Endothelial cell of umbilical vein (primary cell): ENCODE data around the gene NSFL1C. TPM values are rescaled to one million over a fixed set of nuclear protein-coding genes. Genes with fewer than 3 reads are reported as not detected.

Experiments
- BruUV-seq: library from RNA; stranded (reverse); fragments of 400-500 nt; replicated peaks from 2 replicates; lab custom pipeline; 2021; lab: Mats Ljungman, UMichigan
- CTCF ChIA-PET: fragments of 300-600, 350-600 bp; sonication (Branson Sonifier 250); formaldehyde crosslinking; loops from one replicate; lab custom pipeline; 2021; ENCODE audit warnings: antibody characterized with exemption, inconsistent platforms; lab: Charles Lee
- POLR2A ChIA-PET: fragments of 300-600, 350-600 bp; sonication (Branson Sonifier 250); formaldehyde crosslinking; loops from one replicate; lab custom pipeline; 2021; ENCODE audit warnings: antibody characterized with exemption, inconsistent platforms; lab: Charles Lee
- DNase-seq: peaks from one replicate; pipeline ENCODE4 v3.0.0-alpha.2; 2011; ENCODE audit warnings: low read depth, low spot score
- FAIRE-seq: peaks from 2 replicates; lab custom pipeline; 2011; peaks lifted over from hg19 to GRCh38; lab: Jason Lieb, UNC
- H2AFZ ChIP-seq: 2 replicates; pipeline ENCODE4 v1.6.0; 2012; ENCODE audit warnings: low read depth, low read length, control low read depth, inconsistent platforms
- H3K27ac ChIP-seq: 2 replicates; pipeline ENCODE4 v1.5.1; 2011; ENCODE audit warnings: low read depth, mild to moderate bottlenecking, control low read depth, low read length, moderate library complexity; ENCODE audit not compliant: insufficient read depth
- H3K27me3 ChIP-seq, 2 experiments: 2 replicates each; pipeline versions ENCODE4 v1.6.0 to v1.6.1; 2011; ENCODE audit warnings: low read length in 2 of 2, mixed read lengths in 1 of 2; ENCODE audit not compliant: control insufficient read depth in 2 of 2, insufficient read depth in 2 of 2
- H3K36me3 ChIP-seq, 2 experiments: 2 replicates in 1 of 2; 3 replicates in 1 of 2; pipeline ENCODE4 v1.5.1; 2011; ENCODE audit warnings: low read length in 2 of 2, mild to moderate bottlenecking in 1 of 2, moderate library complexity in 1 of 2; ENCODE audit not compliant: control insufficient read depth in 2 of 2, insufficient read depth in 2 of 2; ENCODE audit errors: extremely low read depth in 1 of 2
- H3K4me1 ChIP-seq: 3 replicates; pipeline ENCODE4 v1.5.1; 2011; ENCODE audit warnings: mild to moderate bottlenecking, low read length; ENCODE audit not compliant: control insufficient read depth, insufficient read depth; ENCODE audit errors: extremely low read depth
- H3K4me2 ChIP-seq: 2 replicates; pipeline ENCODE4 v1.6.1; 2011; ENCODE audit warnings: low read length, control low read depth, mixed read lengths; ENCODE audit not compliant: insufficient read depth
- H3K4me3 ChIP-seq, 3 experiments: fragments of 200-600 bp in 1 of 3; sonication (generic), shearing (Covaris generic) in 1 of 3; replicated peaks in 1 of 3; 2 replicates each; pipeline ENCODE4 v1.5.1; 2011 to 2016; ENCODE audit warnings: control low read depth in 3 of 3, low read length in 3 of 3, mild to moderate bottlenecking in 2 of 3, inconsistent platforms in 1 of 3, low read depth in 1 of 3, moderate library complexity in 1 of 3; ENCODE audit not compliant: insufficient read depth in 1 of 3
- H3K79me2 ChIP-seq: 2 replicates; pipeline ENCODE4 v1.6.0; 2012; ENCODE audit warnings: low read length, inconsistent platforms; ENCODE audit not compliant: control insufficient read depth, insufficient read depth
- H3K9ac ChIP-seq: replicated peaks from 2 replicates; pipeline ENCODE3; 2011; ENCODE audit warnings: low read length, control low read depth; ENCODE audit not compliant: insufficient read depth; ENCODE audit errors: extremely low read depth
- H3K9me1 ChIP-seq: replicated peaks from 3 replicates; pipeline ENCODE4 v1.6.0; 2011; ENCODE audit warnings: mild to moderate bottlenecking, low read length; ENCODE audit not compliant: control insufficient read depth, insufficient read depth; ENCODE audit errors: extremely low read depth
- H3K9me3 ChIP-seq: replicated peaks from 2 replicates; pipeline ENCODE4 v1.5.1; 2012; ENCODE audit warnings: low read length, inconsistent platforms; ENCODE audit not compliant: control insufficient read depth, insufficient read depth
- H4K20me1 ChIP-seq: replicated peaks from 2 replicates; pipeline ENCODE3; 2011; ENCODE audit warnings: mild to moderate bottlenecking, low read length; ENCODE audit not compliant: control insufficient read depth, insufficient read depth; ENCODE audit errors: extremely low read depth
- EZH2 ChIP-seq: IDR thresholded peaks from 2 replicates; pipeline ENCODE4 v1.6.1; 2012; ENCODE audit warnings: borderline replicate concordance, low read depth, mild to moderate bottlenecking, moderate library complexity, low read length, inconsistent platforms; ENCODE audit not compliant: severe bottlenecking
- FOS ChIP-seq: IDR thresholded peaks from 2 replicates; pipeline ENCODE4 v1.6.1; 2011; ENCODE audit warnings: mild to moderate bottlenecking, low read length, moderate library complexity, borderline replicate concordance; ENCODE audit not compliant: insufficient read depth
- GATA2 ChIP-seq: IDR thresholded peaks from 2 replicates; pipeline ENCODE4 v1.7.0; 2011; ENCODE audit warnings: low read depth, mild to moderate bottlenecking, moderate library complexity, mixed read lengths, low read length; ENCODE audit not compliant: insufficient read length, insufficient read depth
- JUN ChIP-seq: IDR thresholded peaks from 2 replicates; pipeline ENCODE4 v1.6.1; 2011; ENCODE audit warnings: borderline replicate concordance, low read depth; ENCODE audit not compliant: insufficient read length, insufficient read depth
- MYC ChIP-seq: IDR thresholded peaks from one replicate; pipeline ENCODE4 v1.6.1; 2011; ENCODE audit warnings: mild to moderate bottlenecking, low read depth, low read length
- POLR2A ChIP-seq: IDR thresholded peaks from 2 replicates; pipeline ENCODE4 v1.6.1; 2012; ENCODE audit warnings: low read depth, mild to moderate bottlenecking, control low read depth, low read length
- POLR2AphosphoS5 ChIP-seq: IDR thresholded peaks from 2 replicates; pipeline ENCODE4 v1.6.1; 2012; ENCODE audit warnings: low read depth, mild to moderate bottlenecking, control low read depth, low read length, moderate library complexity; ENCODE audit not compliant: insufficient read depth
- dilution Hi-C: fragments of 300-500 bp; cut with MboI; formaldehyde crosslinking; loops from one replicate; pipeline ENCODE4 v1.15.0; 2019; ENCODE audit warnings: low sequenced_read_pairs; ENCODE audit not compliant: extremely low pct_ligation_motif_present
- intact Hi-C: fragments of 100-400 bp; cut with micrococcal nuclease; formaldehyde crosslinking; loops from one replicate; pipeline ENCODE4 v1.10.0; 2022
- polyA plus RNA-seq, 4 experiments: library from polyadenylated mRNA; depleted of rRNA in 3 of 4; stranded (reverse) in 3 of 4; unstranded in 1 of 4; fragments of >200 nt; gene quantifications; 2 replicates each; pipeline versions ENCODE4 v1.2.1 to v1.2.3, GENCODE V29; 2011 to 2012; ENCODE audit warnings: missing spikeins in 1 of 4
- total RNA-seq: library from RNA; stranded (reverse); gene quantifications from 2 replicates; pipeline ENCODE4 v1.2.3, GENCODE V29; 2021
- TF ChIP-seq, protein P1 (sequence below): IDR thresholded peaks from 2 replicates; pipeline ENCODE4 v1.6.1; 2011; ENCODE audit not compliant: insufficient read depth, insufficient read length
- TF ChIP-seq, protein P2 (sequence below), 2 donors: IDR thresholded peaks; 1 replicate in 1 of 2; 2 replicates in 1 of 2; pipeline ENCODE4 v1.5.1; 2011; ENCODE audit warnings: low read length in 2 of 2, mild to moderate bottlenecking in 2 of 2, moderate library complexity in 2 of 2, control low read depth in 1 of 2, inconsistent platforms in 1 of 2, low read depth in 1 of 2; ENCODE audit not compliant: insufficient read depth in 1 of 2; ENCODE audit errors: extremely low read depth in 1 of 2

Gene NSFL1C
- total and polyA plus RNA-seq, 2 donors (not counting 3 experiments of a cell fraction or from before 2014, with no cell fraction given), result 27.3 to 95.7 TPM

DNA sequence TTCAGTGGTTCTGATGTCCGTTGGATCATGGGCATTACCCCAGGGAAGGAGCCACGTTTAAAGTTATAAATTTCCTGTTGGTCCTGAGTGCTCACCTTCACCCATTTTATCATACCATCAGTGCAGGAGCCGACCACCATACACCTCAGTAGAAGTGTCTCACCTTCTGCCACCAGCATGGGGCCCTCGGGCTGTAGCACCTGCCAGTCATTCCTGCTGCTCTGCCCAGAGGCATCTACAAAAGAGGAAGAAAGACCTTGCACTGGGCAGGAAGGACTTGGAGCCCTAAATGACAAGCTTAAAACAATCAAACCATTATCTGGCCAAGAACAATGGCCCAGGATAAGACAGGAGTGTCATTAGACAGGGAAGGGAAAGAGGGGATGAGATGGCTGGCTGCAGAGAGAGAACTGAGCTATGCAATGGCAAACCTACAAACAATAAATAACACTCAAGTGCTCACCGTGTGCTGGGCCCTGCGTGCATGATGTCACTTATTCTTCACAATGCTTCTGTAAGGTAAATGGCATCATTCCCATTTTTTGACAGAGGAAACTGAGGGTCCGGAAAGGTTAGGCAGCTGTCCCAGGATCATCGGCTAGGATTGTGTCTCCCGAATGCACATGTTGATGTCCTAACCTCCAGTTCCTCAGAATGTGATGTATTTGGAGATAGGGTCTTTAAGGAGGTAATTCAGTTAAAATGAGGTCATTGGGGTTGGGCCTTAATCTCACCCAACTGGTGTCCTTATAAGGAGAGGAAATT, 13.4 kb upstream of the NSFL1C start:
- Histone ChIP-seq H3K36me3 (peaks cover 0 to 10% of the 10 kb centered on the region in 2 experiments), H3K79me2 (no peaks in the 10 kb centered on the region), H4K20me1 (no peaks in the 10 kb centered on the region), H3K9ac (no peak overlapping the region), H3K9me3 (no peaks in the 10 kb centered on the region), H3K9me1 (no peaks in the 10 kb centered on the region), H3K4me3 (no peak overlapping the region), H2AFZ (no peak overlapping the region), H3K4me1 (peaks cover 10% of the 10 kb centered on the region), H3K4me2 (no peak overlapping the region), H3K27ac (no peak overlapping the region), H3K27me3 (no peaks in the 10 kb centered on the region)
- CTCF ChIA-PET, result interaction anchor here (0.8 to 2.3 kb wide), 2 partner anchors 13 to 24 kb away, joined by 5 to 6 read pairs; partner anchors contain the start of gene NSFL1C
- dilution Hi-C loops (no loop called here), intact Hi-C loops (no loop called here)
- TF ChIP-seq POLR2AphosphoS5 (no peak), MYC (no peak), POLR2A (no peak), GATA2 (no peak), FOS (no peak), JUN (no peak), EZH2 (no peak)
- TF ChIP-seq, protein P1, sequence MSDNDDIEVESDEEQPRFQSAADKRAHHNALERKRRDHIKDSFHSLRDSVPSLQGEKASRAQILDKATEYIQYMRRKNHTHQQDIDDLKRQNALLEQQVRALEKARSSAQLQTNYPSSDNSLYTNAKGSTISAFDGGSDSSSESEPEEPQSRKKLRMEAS, result no peak
- TF ChIP-seq, protein P2, sequence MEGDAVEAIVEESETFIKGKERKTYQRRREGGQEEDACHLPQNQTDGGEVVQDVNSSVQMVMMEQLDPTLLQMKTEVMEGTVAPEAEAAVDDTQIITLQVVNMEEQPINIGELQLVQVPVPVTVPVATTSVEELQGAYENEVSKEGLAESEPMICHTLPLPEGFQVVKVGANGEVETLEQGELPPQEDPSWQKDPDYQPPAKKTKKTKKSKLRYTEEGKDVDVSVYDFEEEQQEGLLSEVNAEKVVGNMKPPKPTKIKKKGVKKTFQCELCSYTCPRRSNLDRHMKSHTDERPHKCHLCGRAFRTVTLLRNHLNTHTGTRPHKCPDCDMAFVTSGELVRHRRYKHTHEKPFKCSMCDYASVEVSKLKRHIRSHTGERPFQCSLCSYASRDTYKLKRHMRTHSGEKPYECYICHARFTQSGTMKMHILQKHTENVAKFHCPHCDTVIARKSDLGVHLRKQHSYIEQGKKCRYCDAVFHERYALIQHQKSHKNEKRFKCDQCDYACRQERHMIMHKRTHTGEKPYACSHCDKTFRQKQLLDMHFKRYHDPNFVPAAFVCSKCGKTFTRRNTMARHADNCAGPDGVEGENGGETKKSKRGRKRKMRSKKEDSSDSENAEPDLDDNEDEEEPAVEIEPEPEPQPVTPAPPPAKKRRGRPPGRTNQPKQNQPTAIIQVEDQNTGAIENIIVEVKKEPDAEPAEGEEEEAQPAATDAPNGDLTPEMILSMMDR (IDR thresholded peaks at IDR 0.05; ENCODE audit: extremely low read depth in 1 of 2, insufficient read depth in 1 of 2, low read depth in 1 of 2, low read length in 2 of 2), result no peak
- BruUV-seq, result no TSS peak
- POLR2A ChIA-PET, result no interaction called here
- FAIRE-seq (no peak), DNase-seq (no peak)
